Keratinocyte (primary cell): Measurements from ENCODE around the gene MSANTD1.

Experiments
- CTCF ChIP-seq, 3 experiments: IDR thresholded peaks in 1 of 3; conservative IDR thresholded peaks in 1 of 3; optimal IDR thresholded peaks in 1 of 3; 2 replicates in 2 of 3; 3 replicates in 1 of 3; pipeline versions ENCODE3 to v1.5.1; 2011; ENCODE audit warnings: low read length in 3 of 3, mild to moderate bottlenecking in 3 of 3, moderate library complexity in 2 of 3, control low read depth in 1 of 3, inconsistent platforms in 1 of 3; ENCODE audit not compliant: insufficient read depth in 2 of 3; ENCODE audit errors: extremely low read depth in 1 of 3
- EZH2 ChIP-seq: IDR thresholded peaks from one replicate; pipeline ENCODE4 v1.6.1; 2012; ENCODE audit warnings: inconsistent platforms, mild to moderate bottlenecking, low read length, moderate library complexity

DNA sequence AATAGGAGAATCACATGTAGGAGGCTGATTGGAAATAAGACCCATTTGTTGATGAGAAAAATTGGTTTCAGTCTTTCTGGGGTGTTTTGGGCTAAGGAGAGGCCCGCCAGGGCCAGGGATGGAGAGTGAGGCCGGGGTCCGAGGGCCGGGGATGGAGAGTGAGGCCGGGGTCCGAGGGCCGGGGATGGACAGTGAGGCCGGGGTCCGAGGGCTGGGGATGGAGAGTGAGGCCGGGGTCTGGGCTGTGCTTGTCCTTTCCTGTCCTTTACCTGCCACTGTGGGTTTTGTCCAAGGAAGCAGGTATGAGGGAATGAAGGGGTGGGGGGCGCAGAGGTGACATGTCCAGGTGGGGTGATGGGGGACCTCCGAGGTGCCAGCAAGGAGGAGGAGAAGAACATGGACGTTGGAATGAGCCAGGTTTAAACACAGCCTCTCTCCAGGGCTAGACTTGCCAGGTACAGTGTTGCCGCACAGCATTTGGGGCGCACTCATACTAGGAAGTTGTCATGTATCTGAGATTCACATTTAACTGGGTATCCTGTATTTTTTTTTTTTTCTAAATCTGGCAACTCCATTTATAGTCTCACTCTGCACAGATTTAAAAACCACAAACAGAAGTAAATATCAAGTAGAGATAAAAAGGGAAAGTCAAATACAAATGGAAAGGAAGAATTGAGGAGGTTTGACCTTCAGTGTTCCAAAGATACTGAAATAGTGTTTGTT, 52.7 kb downstream of the MSANTD1 start:
- TF ChIP-seq CTCF (optimal IDR thresholded peaks at IDR 0.05 in 1 of 3, IDR thresholded peaks at IDR 0.05 in 1 of 3, conservative IDR thresholded peaks at IDR 0.05 in 1 of 3; ENCODE audit: extremely low read depth in 1 of 3, insufficient read depth in 2 of 3, low read length in 3 of 3) (no peak), EZH2 (no peak)
